OCI-M1 (cell line): Measurements from ENCODE around the gene TLR3.
"Not testable (repeated sequence)": the region's sequence is repeated elsewhere in the genome, so short reads cannot be mapped to it uniquely, and the experiment has no call there.

Experiments
- DNase-seq: peaks from one replicate; lab custom pipeline; 2025; lab: John Stamatoyannopoulos, UW

The TLR3 gene

GRCh38 chr4:186068581-186069348 lies at the start of gene TLR3:
Gene TLR3, plus strand, starts transcription at chr4:186069156. Its CDS starts 7,464 bp downstream, at chr4:186076620.
- DNase-seq, result peak; percentile 87

- no peak for DNase-seq
Observed at GRCh38 chr4:186019269-186019668, 49.7 kb upstream of the TLR3 start.

- DNase-seq, result no peak
Observed at GRCh38 chr4:186020106-186020792, 48.7 kb upstream of the TLR3 start.

GRCh38 chr4:186020793-186021407 lies 48.1 kb upstream of the TLR3 start:
- no peak for DNase-seq

- DNase-seq, result peak; percentile 56
Observed at GRCh38 chr4:186021461-186022167, 47.3 kb upstream of the TLR3 start.

- DNase-seq, result no peak
Observed at GRCh38 chr4:186023975-186024374, 45.0 kb upstream of the TLR3 start.

GRCh38 chr4:186024637-186025407 lies 44.1 kb upstream of the TLR3 start:
- no peak for DNase-seq

GRCh38 chr4:186025408-186025690 lies 43.6 kb upstream of the TLR3 start:
- DNase-seq, result no peak

- DNase-seq, result no peak
Observed at GRCh38 chr4:186027405-186027804, 41.6 kb upstream of the TLR3 start.

GRCh38 chr4:186029571-186030398 lies 39.2 kb upstream of the TLR3 start:
- DNase-seq, result no peak

- no peak for DNase-seq
Observed at GRCh38 chr4:186030399-186030775, 38.6 kb upstream of the TLR3 start.

- no peak for DNase-seq
Observed at GRCh38 chr4:186030795-186031194, 38.2 kb upstream of the TLR3 start.

- peak; percentile 28 for DNase-seq
Observed at GRCh38 chr4:186032259-186032658, 36.7 kb upstream of the TLR3 start.

- DNase-seq, result no peak
Observed at GRCh38 chr4:186033027-186033426, 35.9 kb upstream of the TLR3 start.

GRCh38 chr4:186034613-186035012 lies 34.3 kb upstream of the TLR3 start:
- not testable (repeated sequence) for DNase-seq

GRCh38 chr4:186036976-186037581 lies 31.9 kb upstream of the TLR3 start:
- no peak for DNase-seq

GRCh38 chr4:186037692-186038658 lies 31.0 kb upstream of the TLR3 start:
- DNase-seq, result peak; percentile 89

- no peak for DNase-seq
Observed at GRCh38 chr4:186039697-186040096, 29.3 kb upstream of the TLR3 start.

GRCh38 chr4:186040316-186040715 lies 28.6 kb upstream of the TLR3 start:
- DNase-seq, result no peak
